Panc1 (cell line): ENCODE measurements around the gene WRNIP1. TPM values are rescaled to one million over a fixed set of nuclear protein-coding genes. Genes with fewer than 3 reads are reported as not detected.

ENCODE experiments used
- ATAC-seq: fragments of 200-7000 bp; cut with Tn5 transposase; 2 replicates; pipeline ENCODE4 v1.9.1; 2020; ENCODE audit warnings: mild to moderate bottlenecking, moderate library complexity
- BruUV-seq: library from RNA; stranded (reverse); fragments of 400-500 nt; replicated peaks from 2 replicates; lab custom pipeline; 2021; lab: Mats Ljungman, UMichigan
- CTCF ChIA-PET: fragments of 300-600 bp; sonication (Branson Sonifier 250); formaldehyde crosslinking; loops from one replicate; lab custom pipeline; 2022; ENCODE audit warnings: antibody characterized with exemption; lab: Charles Lee
- POLR2A ChIA-PET: fragments of 300-600 bp; sonication (Branson Sonifier 250); formaldehyde crosslinking; loops from one replicate; lab custom pipeline; 2022; ENCODE audit warnings: antibody characterized with exemption; lab: Charles Lee
- DNase-seq: peaks from one replicate; pipeline ENCODE4 v3.0.0-alpha.2; 2010; ENCODE audit warnings: low read depth, low spot score
- H3K27ac ChIP-seq: 2 replicates; pipeline ENCODE4 v1.5.1; 2011; ENCODE audit warnings: mild to moderate bottlenecking, low read length, inconsistent platforms
- H3K27me3 ChIP-seq: fragments of 200-500 bp; sonication (Bioruptor generic); 2 replicates; pipeline ENCODE4 v1.6.0; 2014; ENCODE audit warnings: low read length, inconsistent platforms; ENCODE audit not compliant: control insufficient read depth, insufficient read depth
- H3K36me3 ChIP-seq: fragments of 200-500 bp; sonication (Bioruptor generic); 2 replicates; pipeline ENCODE4 v1.5.1; 2014; ENCODE audit warnings: inconsistent platforms, mild to moderate bottlenecking, low read length, moderate library complexity; ENCODE audit not compliant: control insufficient read depth, insufficient read depth
- H3K4me1 ChIP-seq: 2 replicates; pipeline ENCODE4 v1.5.1; 2011; ENCODE audit warnings: inconsistent platforms, mild to moderate bottlenecking, low read length, moderate library complexity; ENCODE audit not compliant: control insufficient read depth, insufficient read depth
- H3K4me3 ChIP-seq, 2 experiments: 2 replicates each; pipeline ENCODE4 v1.5.1; 2011 to 2012; ENCODE audit warnings: low read depth in 2 of 2, low read length in 2 of 2, mild to moderate bottlenecking in 2 of 2, inconsistent platforms in 1 of 2, moderate library complexity in 1 of 2
- H3K9me3 ChIP-seq: fragments of 200-500 bp; sonication (Bioruptor generic); 2 replicates; pipeline ENCODE4 v1.5.1; 2014; ENCODE audit warnings: low read depth, mild to moderate bottlenecking, inconsistent platforms, low read length, moderate library complexity; ENCODE audit not compliant: control insufficient read depth, insufficient read depth
- CTCF ChIP-seq: fragments of 450-650 bp; IDR thresholded peaks from 2 replicates; pipeline ENCODE4 v1.5.1; 2017; ENCODE audit warnings: mild to moderate bottlenecking
- POLR2AphosphoS5 ChIP-seq: IDR thresholded peaks from 2 replicates; pipeline ENCODE4 v1.6.1; 2012; ENCODE audit warnings: mild to moderate bottlenecking, low read depth, low read length, moderate library complexity
- REST ChIP-seq, 2 experiments: IDR thresholded peaks; 2 replicates each; pipeline ENCODE4 v1.6.1; 2011 to 2012; ENCODE audit warnings: low read depth in 2 of 2, control low read depth in 1 of 2, low read length in 1 of 2, mild to moderate bottlenecking in 1 of 2, moderate library complexity in 1 of 2; ENCODE audit not compliant: insufficient read depth in 1 of 2
- SIN3A ChIP-seq: IDR thresholded peaks from 2 replicates; pipeline ENCODE4 v1.6.1; 2012; ENCODE audit warnings: low read depth, mild to moderate bottlenecking, low read length, moderate library complexity, borderline replicate concordance; ENCODE audit not compliant: insufficient read depth
- TCF7L2 ChIP-seq: IDR thresholded peaks from 2 replicates; pipeline ENCODE4 v1.6.1; 2011; ENCODE audit warnings: mild to moderate bottlenecking, low read depth, low read length, inconsistent platforms
- in situ Hi-C: cut with HindIII; loops from 2 replicates; pipeline ENCODE4 v1.10.0; 2016; ENCODE audit warnings: low sequenced_read_pairs, low pct_unique_long_range_greater_than_20kb
- intact Hi-C: fragments of 100-400 bp; cut with micrococcal nuclease; formaldehyde crosslinking; loops from one replicate; pipeline ENCODE4 v1.10.0; 2022; ENCODE audit not compliant: unreplicated experiment
- total RNA-seq: library from RNA; stranded (reverse); gene quantifications from one replicate; pipeline ENCODE4 v1.2.1, GENCODE V29; 2021; ENCODE audit not compliant: unreplicated experiment

The WRNIP1 gene
- total RNA-seq, 1 experiment from 2014 or later, result 69.1 TPM

- Histone ChIP-seq H3K4me1 (peaks cover 28% of the 10 kb centered on the region), H3K27ac (peak overlapping the region; percentile 97), H3K9me3 (0 out of 2 replicates have a peak, but pooled peaks cover 5% of the 10 kb centered on the region), H3K4me3 (peak overlapping the region; percentile 74 to 89), H3K36me3 (no peaks in the 10 kb centered on the region; the same call in 1 of the 2 replicates), H3K27me3 (no peaks in the 10 kb centered on the region)
- DNase-seq (no peak), ATAC-seq (peak; percentile 93)
- BruUV-seq, result no TSS peak
- CTCF ChIA-PET, result no interaction called here
- POLR2A ChIA-PET, result interaction anchor here (0.6 to 1.4 kb wide), 4 partner anchors 8 to 647 kb away, joined by 4 to 5 read pairs (median 4); no protein-coding TSS in a partner anchor
- in situ Hi-C loops, result no loop called here
- TF ChIP-seq CTCF (no peak), POLR2AphosphoS5 (peak; percentile 83), TCF7L2 (no peak), SIN3A (no peak), REST (IDR thresholded peaks at IDR 0.05; ENCODE audit: insufficient read depth in 1 of 2, low read depth in 2 of 2, low read length in 1 of 2) (no peak)
- intact Hi-C loops, result no loop called here
Measured at GRCh38 chr6:2764610-2765165, 505 bp upstream of the WRNIP1 start.

- intact Hi-C loops, result no loop called here
- in situ Hi-C loops, result no loop called here
Measured at GRCh38 chr6:2765896-2766766, 938 bp downstream of the WRNIP1 start.

More at GRCh38 chr6:2765896-2766766, 938 bp downstream of the WRNIP1 start:
- TF ChIP-seq SIN3A, result no peak
- no peak for TF ChIP-seq TCF7L2
- TF ChIP-seq POLR2AphosphoS5, result no peak
- TF ChIP-seq CTCF, result no peak
- TF ChIP-seq REST (IDR thresholded peaks at IDR 0.05; ENCODE audit: insufficient read depth in 1 of 2, low read depth in 2 of 2, low read length in 1 of 2), result no peak
- H3K36me3 ChIP-seq, result peaks cover 3% of the 10 kb centered on the region
- H3K4me3 ChIP-seq, result peak overlapping the region; percentile 89 to 91
- BruUV-seq, result no TSS peak
- CTCF ChIA-PET, result interaction anchor here (0.6 to 1.4 kb wide), 2 partner anchors 80 to 637 kb away, joined by 3 read pairs; no protein-coding TSS in a partner anchor
- peak; percentile 56 for ATAC-seq
- no peaks in the 10 kb centered on the region for H3K27me3 ChIP-seq
- H3K27ac ChIP-seq, result peak overlapping the region; percentile 87
- no peaks in the 10 kb centered on the region for H3K9me3 ChIP-seq
- peaks cover 33% of the 10 kb centered on the region for H3K4me1 ChIP-seq
- POLR2A ChIA-PET, result interaction anchor here (0.6 to 1.4 kb wide), 3 partner anchors 9 to 792 kb away, joined by 3 to 4 read pairs (median 3); no protein-coding TSS in a partner anchor
- DNase-seq, result no peak
